Transverse colon (tissue), 4 donors: Measurements from ENCODE around the gene CAGE1. TPM values are rescaled to one million over a fixed set of nuclear protein-coding genes. Genes with fewer than 3 reads are reported as not detected.

Experiments used
- total RNA-seq, 4 donors: library from RNA; depleted of rRNA; stranded (reverse); fragments of >200 nt; gene quantifications; one replicate each; pipeline ENCODE4 v1.1.0, GENCODE V29; 2016

The CAGE1 gene
- total RNA-seq, 4 donors from 2014 or later: not detected

Other genes with a start within 250 kb of the CAGE1 start
- 10 to 100 TPM; 12.7 to 68.9 (median 50.3) TPM for gene SSR1, start 76.5 kb downstream of the CAGE1 start, total RNA-seq
- gene RIOK1, start 66 bp upstream of the CAGE1 start, total RNA-seq: 10 to 100 TPM in 3 of 4 donors, 1 to 10 TPM in 1; 9.8 to 66.5 (median 23.9) TPM
- 100 to 1,000 TPM; 160 to 243 (median 202) TPM for gene DSP, start 151.9 kb upstream of the CAGE1 start, total RNA-seq
- 10 to 100 TPM in 3 of 4 donors, 1 to 10 TPM in 1; 7.9 to 31.8 (median 16.6) TPM for gene SNRNP48, start 200.5 kb upstream of the CAGE1 start, total RNA-seq